Uterus (tissue), 4 donors: Measurements from ENCODE around the gene EYA3. TPM values are rescaled to one million over a fixed set of nuclear protein-coding genes. Genes with fewer than 3 reads are reported as not detected.

Experiments used
- DNase-seq, 2 donors: peaks; one replicate each; pipeline ENCODE4 v3.0.0-alpha.2; 2019 to 2020
- H3K27ac ChIP-seq, 2 donors: fragments of 200-600 bp; sonication (generic); 1 replicate in 1 of 2; 2 replicates in 1 of 2; pipeline ENCODE4 v1.5.1; 2016 to 2018
- H3K27me3 ChIP-seq, 2 donors: fragments of 200-600 bp; sonication (generic); one replicate each; pipeline ENCODE4 v1.5.1; 2018 to 2019; ENCODE audit warnings: control low read depth in 1 of 2
- H3K36me3 ChIP-seq, 2 donors: fragments of 200-600 bp; sonication (generic); one replicate each; pipeline ENCODE4 v1.5.1; 2019; ENCODE audit warnings: control low read depth in 1 of 2
- H3K4me1 ChIP-seq, 2 donors: fragments of 200-600 bp; sonication (generic); one replicate each; pipeline ENCODE4 v1.5.1; 2018 to 2019; ENCODE audit warnings: control low read depth in 1 of 2
- H3K4me3 ChIP-seq, 2 donors: fragments of 200-600 bp; sonication (generic); 1 replicate in 1 of 2; 2 replicates in 1 of 2; pipeline ENCODE4 v1.5.1; 2018 to 2019; ENCODE audit warnings: mild to moderate bottlenecking in 1 of 2
- H3K9me3 ChIP-seq, 2 donors: fragments of 200-600 bp; sonication (generic); one replicate each; pipeline ENCODE4 v1.5.1; 2019; ENCODE audit warnings: control low read depth in 1 of 2
- CTCF ChIP-seq, 4 experiments: fragments of 200-600 bp in 2 of 4; fragments of 450-650 bp in 2 of 4; sonication (generic) in 2 of 4; IDR thresholded peaks; one replicate each; pipeline ENCODE4 v1.5.1; 2016 to 2019; ENCODE audit warnings: antibody characterized with exemption in 4 of 4, mild to moderate bottlenecking in 2 of 4, moderate library complexity in 1 of 4
- POLR2A ChIP-seq, 2 donors: fragments of 450-650 bp; IDR thresholded peaks; one replicate each; pipeline ENCODE4 v1.6.1; 2016; ENCODE audit warnings: antibody characterized with exemption in 2 of 2, mild to moderate bottlenecking in 1 of 2, moderate library complexity in 1 of 2
- intact Hi-C: fragments of 100-400 bp; cut with DNase I; formaldehyde crosslinking; loops from one replicate; pipeline ENCODE4 v1.15.1; 2023; ENCODE audit warnings: low total_unique reads
- total RNA-seq, 4 donors: library from RNA; depleted of rRNA in 3 of 4; stranded (reverse); fragments of >200 nt in 3 of 4; gene quantifications; one replicate each; pipeline versions ENCODE4 v1.1.0 to v1.2.4, GENCODE V29; 2014 to 2023
- donor health status: DM: yes; HTN: yes; CAD: no.

EYA3 gene
- total RNA-seq, 4 donors from 2014 or later = 7.2 to 30.4 (median 13.1) TPM

DNA sequence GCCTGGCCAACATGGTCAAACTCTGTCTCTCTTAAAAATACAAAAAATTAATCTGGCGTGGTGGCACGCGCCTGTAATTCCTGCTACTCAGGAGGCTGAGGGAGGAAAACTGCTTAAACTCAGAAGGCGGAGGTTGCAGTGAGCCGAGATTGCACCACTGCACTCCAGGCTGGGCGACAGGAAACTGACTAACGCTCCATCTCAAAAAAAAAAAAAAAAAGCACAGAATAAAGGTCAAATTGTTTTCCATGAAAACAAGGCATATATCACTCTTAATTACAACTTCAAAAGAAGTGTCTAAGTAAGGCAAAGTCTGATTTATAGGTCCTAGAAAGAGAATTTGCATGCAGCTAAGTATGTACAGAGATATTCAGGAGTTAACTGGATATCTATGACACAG lies 25.6 kb downstream of the EYA3 start:
- Histone ChIP-seq H3K36me3 (no peaks in the 10 kb centered on the region), H3K27ac (no peak overlapping the region), H3K9me3 (no peaks in the 10 kb centered on the region), H3K4me1 (peaks cover 0 to 11% of the 10 kb centered on the region in 2 donors), H3K27me3 (no peaks in the 10 kb centered on the region), H3K4me3 (no peak overlapping the region)
- intact Hi-C loops = no loop called here
- no peak for TF ChIP-seq CTCF (IDR thresholded peaks at IDR 0.05)
- TF ChIP-seq POLR2A (IDR thresholded peaks at IDR 0.05) = no peak
- no peak for DNase-seq

DNA sequence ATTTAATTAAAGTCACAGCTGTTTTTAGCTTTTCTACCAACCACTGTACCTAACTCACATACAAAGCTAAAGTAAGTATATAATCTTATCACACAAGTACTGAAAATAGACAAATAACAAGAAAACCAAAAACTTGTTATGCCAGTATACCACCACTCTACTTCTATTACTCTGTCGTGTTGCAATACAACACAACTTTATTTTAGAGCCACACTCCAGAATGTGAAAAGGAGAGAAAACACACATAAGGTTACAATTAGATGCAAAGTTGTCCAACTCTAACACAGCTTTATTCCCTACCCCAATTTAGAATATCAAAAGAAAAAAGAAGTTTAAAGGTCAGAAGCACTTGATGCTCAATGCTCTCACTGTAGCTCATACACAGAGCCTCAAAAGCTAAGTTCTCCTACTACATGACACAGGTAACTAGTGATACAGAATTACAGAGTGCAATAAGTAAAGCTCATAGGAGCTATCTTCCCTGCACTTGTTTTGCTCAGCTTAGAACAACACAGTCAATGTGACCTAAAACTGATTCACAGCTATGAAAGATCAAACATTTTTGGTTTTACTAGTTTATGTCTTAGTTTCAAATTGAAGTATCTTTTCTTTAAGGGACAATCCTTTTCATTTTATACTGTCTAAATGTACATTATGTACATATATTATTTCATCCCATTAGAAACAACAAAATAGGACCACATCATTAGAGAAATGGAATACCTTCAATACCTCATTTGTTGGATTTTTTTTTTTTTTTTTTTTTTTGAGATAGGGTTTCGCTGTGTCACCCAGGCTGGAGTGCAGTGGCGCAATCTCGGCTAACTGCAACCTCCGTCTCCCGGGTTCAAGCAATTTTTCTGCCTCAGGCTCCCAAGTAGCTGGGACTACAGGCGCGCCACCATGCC lies 29.2 kb downstream of the EYA3 start:
- Histone ChIP-seq H3K9me3 (no peaks in the 10 kb centered on the region), H3K27me3 (no peaks in the 10 kb centered on the region), H3K36me3 (no peaks in the 10 kb centered on the region), H3K27ac (no peak overlapping the region), H3K4me3 (no peak overlapping the region), H3K4me1 (no peaks in the 10 kb centered on the region)
- no peak for DNase-seq
- TF ChIP-seq POLR2A (IDR thresholded peaks at IDR 0.05) = no peak
- no peak for TF ChIP-seq CTCF (IDR thresholded peaks at IDR 0.05)
- intact Hi-C loops = no loop called here

- no peaks in the 10 kb centered on the region for H3K9me3 ChIP-seq
- H3K27ac ChIP-seq = no peak overlapping the region
- no peak overlapping the region for H3K4me3 ChIP-seq
- no peak for DNase-seq
- H3K27me3 ChIP-seq = no peaks in the 10 kb centered on the region
- TF ChIP-seq CTCF (IDR thresholded peaks at IDR 0.05) (no peak), POLR2A (IDR thresholded peaks at IDR 0.05) (no peak)
- H3K4me1 ChIP-seq = no peaks in the 10 kb centered on the region
- intact Hi-C loops = no loop called here
- no peaks in the 10 kb centered on the region for H3K36me3 ChIP-seq
These were observed 30.2 kb downstream of the EYA3 start for GRCh38 chr1:28058168-28058567.

- Histone ChIP-seq H3K4me3 (no peak overlapping the region), H3K27me3 (no peaks in the 10 kb centered on the region), H3K4me1 (no peaks in the 10 kb centered on the region), H3K36me3 (no peaks in the 10 kb centered on the region), H3K27ac (no peak overlapping the region), H3K9me3 (no peaks in the 10 kb centered on the region)
- no peak for DNase-seq
- intact Hi-C loops = no loop called here
- no peak for TF ChIP-seq POLR2A (IDR thresholded peaks at IDR 0.05)
- TF ChIP-seq CTCF (IDR thresholded peaks at IDR 0.05) = no peak
These were observed 32.1 kb downstream of the EYA3 start for GRCh38 chr1:28056129-28056925.

DNA sequence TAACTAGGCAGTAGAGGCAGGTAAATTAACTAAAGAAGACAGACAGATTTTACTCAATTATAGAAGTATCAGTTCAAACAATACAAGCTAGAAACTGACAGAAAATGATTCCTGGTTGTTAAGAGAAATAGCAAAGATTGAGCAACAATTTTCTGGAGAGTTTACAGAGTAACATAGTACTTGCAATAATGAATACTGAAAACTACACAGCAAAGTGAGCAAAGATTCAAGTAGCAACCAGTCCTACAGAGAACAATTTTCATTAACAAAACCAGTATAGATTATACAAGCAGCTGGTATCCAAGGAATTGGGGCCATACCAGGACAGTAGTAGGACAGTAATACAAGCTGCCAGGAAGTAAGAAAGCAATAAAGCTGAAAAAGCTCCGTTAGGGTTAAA lies 37.6 kb downstream of the EYA3 start:
- Histone ChIP-seq H3K36me3 (no peaks in the 10 kb centered on the region), H3K27ac (no peak overlapping the region), H3K9me3 (no peaks in the 10 kb centered on the region), H3K4me3 (no peak overlapping the region), H3K27me3 (no peaks in the 10 kb centered on the region), H3K4me1 (no peaks in the 10 kb centered on the region)
- intact Hi-C loops = no loop called here
- no peak for TF ChIP-seq CTCF (IDR thresholded peaks at IDR 0.05)
- no peak for DNase-seq
